H1 (cell line): ENCODE data around the gene LRTM2. TPM values are rescaled to one million over a fixed set of nuclear protein-coding genes. Genes with fewer than 3 reads are reported as not detected.

Experiments used
- ATF3 ChIP-seq: IDR thresholded peaks from 2 replicates; pipeline ENCODE4 v1.6.1; 2011; ENCODE audit warnings: low read depth, mild to moderate bottlenecking, low read length; ENCODE audit not compliant: insufficient read depth
- BACH1 ChIP-seq: IDR thresholded peaks from 2 replicates; pipeline ENCODE4 v1.6.1; 2012; ENCODE audit warnings: low read length, improper control_type of control experiment
- BCL11A ChIP-seq, 2 experiments: IDR thresholded peaks; one replicate each; pipeline ENCODE4 v1.6.1; 2011; ENCODE audit warnings: low read depth in 2 of 2, low read length in 2 of 2, mild to moderate bottlenecking in 2 of 2
- CHD7 ChIP-seq: fragments of 300-600 bp; sonication (generic); IDR thresholded peaks from 2 replicates; pipeline ENCODE4 v1.7.1; 2012; ENCODE audit warnings: low read length, moderate library complexity, mild to moderate bottlenecking, inconsistent platforms; ENCODE audit not compliant: insufficient replicate concordance
- EP300 ChIP-seq, 2 experiments: IDR thresholded peaks; 1 replicate in 1 of 2; 2 replicates in 1 of 2; pipeline ENCODE4 v1.6.1; 2011 to 2012; ENCODE audit warnings: low read depth in 2 of 2, low read length in 2 of 2, mild to moderate bottlenecking in 2 of 2, borderline replicate concordance in 1 of 2, inconsistent platforms in 1 of 2, moderate library complexity in 1 of 2
- RNF2 ChIP-seq: fragments of 200-900, 300-1000 bp; sonication (generic); IDR thresholded peaks from 2 replicates; pipeline ENCODE4 v1.7.1; 2016; ENCODE audit warnings: borderline replicate concordance, low read depth, mild to moderate bottlenecking, antibody characterized with exemption, low read length; ENCODE audit not compliant: poor library complexity, severe bottlenecking; ENCODE audit errors: missing control alignments
- SIRT6 ChIP-seq: IDR thresholded peaks from one replicate; pipeline ENCODE4 v1.7.1; 2012; ENCODE audit warnings: low read length, inconsistent platforms
- TEAD4 ChIP-seq: IDR thresholded peaks from 2 replicates; pipeline ENCODE4 v1.6.1; 2012; ENCODE audit warnings: low read depth, low read length, inconsistent platforms, mixed read lengths
- polyA plus RNA-seq, 7 experiments: library from polyadenylated mRNA; depleted of rRNA in 3 of 7; stranded (reverse) in 5 of 7; unstranded in 2 of 7; fragments of >200 nt in 5 of 7; fragments of 200-250 nt in 2 of 7; gene quantifications; 1 replicate in 5 of 7; 2 replicates in 1 of 7; 4 replicates in 1 of 7; pipeline versions ENCODE4 v1.2.1 to v1.2.3, GENCODE V29; 2011 to 2013; ENCODE audit warnings: missing spikeins in 2 of 7, mixed read lengths in 2 of 7
- total RNA-seq: library from RNA; stranded (reverse); fragmentation: NEBNext Ultra II Directional; extraction: Animal tissue kit (Norgen Biotek cat#: 25700); gene quantifications from 2 replicates; pipeline ENCODE4 v1.2.1, GENCODE V29; 2021

LRTM2 gene
- total and polyA plus RNA-seq, 2 of the 8 experiments (the other 6 are each of a cell fraction or from before 2014, with no cell fraction given), result 0.06 TPM; not detected in 1

- no peak for TF ChIP-seq CHD7
- no peak for TF ChIP-seq RNF2
- TF ChIP-seq BACH1, result no peak
- TF ChIP-seq BCL11A (IDR thresholded peaks at IDR 0.05; ENCODE audit: low read depth in 2 of 2, low read length in 2 of 2), result no peak
- TF ChIP-seq EP300 (IDR thresholded peaks at IDR 0.05; ENCODE audit: borderline replicate concordance in 1 of 2, low read depth in 2 of 2, low read length in 2 of 2), result no peak
- TF ChIP-seq ATF3, result no peak
- TF ChIP-seq SIRT6, result no peak
- TF ChIP-seq TEAD4, result no peak
These were observed 38.1 kb upstream of the LRTM2 start (continued) for GRCh38 chr12:1782215-1782614.
